HG03354 (cell line): ENCODE data around the gene C2orf72.
"Not testable (repeated sequence)": the region's sequence is repeated elsewhere in the genome, so short reads cannot be mapped to it uniquely, and the experiment has no call there.

Experiments used
- ATAC-seq: cut with Tn5 transposase; IDR thresholded peaks from one replicate; pipeline ENCODE4 v1.9.1; 2021; ENCODE audit warnings: mild to moderate bottlenecking; ENCODE audit not compliant: unreplicated experiment, poor library complexity, severe bottlenecking

Gene C2orf72

GRCh38 chr2:231012463-231012862, 24.9 kb upstream of the C2orf72 start:
- ATAC-seq: no peak

GRCh38 chr2:231013820-231014219, 23.5 kb upstream of the C2orf72 start:
- ATAC-seq: no peak

- no peak for ATAC-seq
Observed at GRCh38 chr2:231015478-231015877, 21.8 kb upstream of the C2orf72 start.

GRCh38 chr2:231015926-231016325, 21.4 kb upstream of the C2orf72 start:
- ATAC-seq: no peak

- no peak for ATAC-seq
Observed at GRCh38 chr2:231016566-231017230, 20.6 kb upstream of the C2orf72 start.

GRCh38 chr2:231017231-231017598, 20.1 kb upstream of the C2orf72 start:
- no peak for ATAC-seq

GRCh38 chr2:231018184-231018583, 19.1 kb upstream of the C2orf72 start:
- ATAC-seq: no peak

GRCh38 chr2:231025059-231025458, 12.3 kb upstream of the C2orf72 start:
- not testable (repeated sequence) for ATAC-seq

- ATAC-seq: no peak
Observed at GRCh38 chr2:231028889-231029288, 8.4 kb upstream of the C2orf72 start.

- no peak for ATAC-seq
Observed at GRCh38 chr2:231029563-231029962, 7.8 kb upstream of the C2orf72 start.

GRCh38 chr2:231030725-231031124, 6.6 kb upstream of the C2orf72 start:
- no peak for ATAC-seq

- ATAC-seq: no peak
Observed at GRCh38 chr2:231032575-231033140, 4.7 kb upstream of the C2orf72 start.

GRCh38 chr2:231033147-231034132, 3.9 kb upstream of the C2orf72 start:
- no peak for ATAC-seq

- ATAC-seq: no peak
Observed at GRCh38 chr2:231034291-231034882, 2.9 kb upstream of the C2orf72 start.

GRCh38 chr2:231036131-231036530, 1.2 kb upstream of the C2orf72 start:
- ATAC-seq: no peak

- ATAC-seq: no peak
Observed at GRCh38 chr2:231036578-231037106, 681 bp upstream of the C2orf72 start.

GRCh38 chr2:231037731-231038482, 584 bp downstream of the C2orf72 start:
- ATAC-seq: no peak

- no peak for ATAC-seq
Observed at GRCh38 chr2:231038483-231039293, 1.4 kb downstream of the C2orf72 start.

GRCh38 chr2:231039294-231039664, 2.0 kb downstream of the C2orf72 start:
- no peak for ATAC-seq
